H9 (cell line): ENCODE measurements around the gene CR1. TPM values are rescaled to one million over a fixed set of nuclear protein-coding genes. Genes with fewer than 3 reads are reported as not detected.
"Not testable (repeated sequence)": the region's sequence is repeated elsewhere in the genome, so short reads cannot be mapped to it uniquely, and the experiment has no call there.

Experiments used
- DNase-seq: peaks from one replicate; pipeline ENCODE4 v3.0.0-alpha.2; 2017
- H2AFZ ChIP-seq: one replicate; pipeline ENCODE4 v1.6.1; 2013; ENCODE audit warnings: mild to moderate bottlenecking, low read length, control low read depth, moderate library complexity
- H2AK5ac ChIP-seq: 2 replicates; pipeline ENCODE4 v1.6.1; 2013; ENCODE audit warnings: low read length, control low read depth, mixed read lengths; ENCODE audit not compliant: insufficient read length
- H2BK120ac ChIP-seq: one replicate; pipeline ENCODE4 v1.6.1; 2013; ENCODE audit warnings: low read depth, mild to moderate bottlenecking, low read length, control low read depth, inconsistent platforms; ENCODE audit not compliant: poor library complexity, severe bottlenecking
- H2BK12ac ChIP-seq: 2 replicates; pipeline ENCODE4 v1.6.1; 2013; ENCODE audit warnings: low read length, control low read depth, mixed read lengths, low read depth; ENCODE audit not compliant: insufficient read length
- H2BK15ac ChIP-seq: 2 replicates; pipeline ENCODE4 v1.6.1; 2013; ENCODE audit warnings: low read depth, low read length, control low read depth
- H2BK20ac ChIP-seq: one replicate; pipeline ENCODE4 v1.6.1; 2013; ENCODE audit warnings: low read depth, mild to moderate bottlenecking, low read length, control low read depth, inconsistent platforms; ENCODE audit not compliant: poor library complexity, severe bottlenecking
- H2BK5ac ChIP-seq: 2 replicates; pipeline ENCODE4 v1.6.1; 2013; ENCODE audit warnings: low read length, control low read depth, mixed read lengths; ENCODE audit not compliant: insufficient read length
- H3K14ac ChIP-seq: 2 replicates; pipeline ENCODE4 v1.6.1; 2013; ENCODE audit warnings: low read length, control low read depth; ENCODE audit not compliant: insufficient read depth
- H3K18ac ChIP-seq: 2 replicates; pipeline ENCODE4 v1.6.1; 2013; ENCODE audit warnings: low read depth, mild to moderate bottlenecking, mixed read lengths, low read length, control low read depth; ENCODE audit not compliant: insufficient read length
- H3K23ac ChIP-seq: 2 replicates; pipeline ENCODE4 v1.6.1; 2013; ENCODE audit warnings: low read length, control low read depth, mixed read lengths, low read depth; ENCODE audit not compliant: insufficient read length
- H3K23me2 ChIP-seq: 2 replicates; pipeline ENCODE4 v1.6.1; 2013; ENCODE audit warnings: low read depth, mild to moderate bottlenecking, mixed read lengths, low read length, control low read depth; ENCODE audit not compliant: insufficient read length, poor library complexity, severe bottlenecking
- H3K27ac ChIP-seq: 2 replicates; pipeline ENCODE4 v1.5.1; 2013; ENCODE audit warnings: low read length, control low read depth, mixed read lengths, low read depth; ENCODE audit not compliant: insufficient read length
- H3K27me3 ChIP-seq: 2 replicates; pipeline ENCODE4 v1.6.1; 2013; ENCODE audit warnings: low read length, control low read depth, inconsistent platforms; ENCODE audit not compliant: insufficient read depth
- H3K4ac ChIP-seq: 2 replicates; pipeline ENCODE4 v1.6.1; 2013; ENCODE audit warnings: low read depth, mild to moderate bottlenecking, control low read depth, inconsistent platforms, low read length, moderate library complexity
- H3K4me1 ChIP-seq: 2 replicates; pipeline ENCODE4 v1.6.1; 2013; ENCODE audit warnings: low read length, control low read depth, inconsistent platforms; ENCODE audit not compliant: insufficient read depth
- H3K4me2 ChIP-seq: 2 replicates; pipeline ENCODE4 v1.6.1; 2013; ENCODE audit warnings: low read length, control low read depth, mixed read lengths; ENCODE audit not compliant: insufficient read length, insufficient read depth
- H3K56ac ChIP-seq: 2 replicates; pipeline ENCODE4 v1.6.1; 2013; ENCODE audit warnings: low read depth, mild to moderate bottlenecking, mixed read lengths, low read length, control low read depth; ENCODE audit not compliant: insufficient read length
- H3K79me1 ChIP-seq: 2 replicates; pipeline ENCODE4 v1.6.1; 2013; ENCODE audit warnings: low read depth, mild to moderate bottlenecking, moderate library complexity, low read length, control low read depth, inconsistent platforms; ENCODE audit not compliant: insufficient read depth, poor library complexity, severe bottlenecking
- H3K79me2 ChIP-seq: 2 replicates; pipeline ENCODE4 v1.6.1; 2013; ENCODE audit warnings: low read length, control low read depth, inconsistent platforms; ENCODE audit not compliant: insufficient read depth
- H3K9ac ChIP-seq: 2 replicates; pipeline ENCODE4 v1.6.1; 2013; ENCODE audit warnings: low read length, control low read depth, mixed read lengths; ENCODE audit not compliant: insufficient read length; ENCODE audit errors: extremely low read depth
- H3K9me3 ChIP-seq: one replicate; pipeline ENCODE4 v1.6.1; 2013; ENCODE audit warnings: low read depth, low read length, inconsistent platforms; ENCODE audit not compliant: control insufficient read depth
- H3T11ph ChIP-seq: one replicate; pipeline ENCODE4 v1.6.1; 2013; ENCODE audit warnings: mild to moderate bottlenecking, low read length, control low read depth, inconsistent platforms
- H4K20me1 ChIP-seq: one replicate; pipeline ENCODE4 v1.6.1; 2013; ENCODE audit not compliant: control insufficient read depth, insufficient read length, insufficient read depth
- H4K5ac ChIP-seq: 2 replicates; pipeline ENCODE4 v1.6.1; 2013; ENCODE audit warnings: low read depth, mild to moderate bottlenecking, mixed read lengths, low read length, control low read depth; ENCODE audit not compliant: insufficient read length
- H4K8ac ChIP-seq: replicated peaks from 2 replicates; pipeline ENCODE4 v1.6.1; 2013; ENCODE audit warnings: low read length, control low read depth, mixed read lengths, low read depth; ENCODE audit not compliant: insufficient read length
- H4K91ac ChIP-seq: 2 replicates; pipeline ENCODE4 v1.6.1; 2013; ENCODE audit warnings: low read depth, mild to moderate bottlenecking, moderate library complexity, mixed read lengths, low read length, control low read depth; ENCODE audit not compliant: insufficient read length
- H3K27ac Mint-ChIP-seq, 3 experiments: 2 replicates in 2 of 3; 3 replicates in 1 of 3; pipeline ENCODE4 v1.8.0; 2020 to 2021; ENCODE audit warnings: mixed read lengths in 3 of 3, mild to moderate bottlenecking in 1 of 3, moderate library complexity in 1 of 3
- H3K27me3 Mint-ChIP-seq: 2 replicates; pipeline ENCODE4 v1.8.0; 2021; ENCODE audit warnings: low read depth, mild to moderate bottlenecking, moderate library complexity, mixed read lengths
- H3K36me3 Mint-ChIP-seq, 3 experiments: 2 replicates in 2 of 3; 3 replicates in 1 of 3; pipeline ENCODE4 v1.8.0; 2020 to 2021; ENCODE audit warnings: low read depth in 3 of 3, mixed read lengths in 3 of 3; ENCODE audit not compliant: insufficient read depth in 1 of 3
- H3K4me1 Mint-ChIP-seq, 2 experiments: 2 replicates each; pipeline ENCODE4 v1.8.0; 2020; ENCODE audit warnings: mixed read lengths in 2 of 2
- H3K4me3 Mint-ChIP-seq, 2 experiments: 2 replicates in 1 of 2; 3 replicates in 1 of 2; pipeline ENCODE4 v1.8.0; 2020 to 2021; ENCODE audit warnings: mild to moderate bottlenecking in 2 of 2, mixed read lengths in 2 of 2, moderate library complexity in 1 of 2
- H3K9me3 Mint-ChIP-seq, 2 experiments: 2 replicates in 1 of 2; 3 replicates in 1 of 2; pipeline ENCODE4 v1.8.0; 2020; ENCODE audit warnings: mild to moderate bottlenecking in 2 of 2, mixed read lengths in 2 of 2, moderate library complexity in 1 of 2
- WGBS: extraction: QIAGEN DNeasy Blood & Tissue Kit; methylation state at CpG from one replicate; pipeline ENCODE4 v1.1.7; 2013; ENCODE audit warnings: missing lambda C conversion rate, low lambda C conversion rate, mixed read lengths; ENCODE audit not compliant: insufficient read length; ENCODE audit errors: extremely low coverage; 5-methylcytosine and 5-hydroxymethylcytosine counted together
- total RNA-seq: library from RNA; stranded (reverse); gene quantifications from 2 replicates; pipeline ENCODE4 v1.2.1, GENCODE V29; 2021

Gene CR1
- total RNA-seq, 1 experiment from 2014 or later = 0.04 TPM

DNA sequence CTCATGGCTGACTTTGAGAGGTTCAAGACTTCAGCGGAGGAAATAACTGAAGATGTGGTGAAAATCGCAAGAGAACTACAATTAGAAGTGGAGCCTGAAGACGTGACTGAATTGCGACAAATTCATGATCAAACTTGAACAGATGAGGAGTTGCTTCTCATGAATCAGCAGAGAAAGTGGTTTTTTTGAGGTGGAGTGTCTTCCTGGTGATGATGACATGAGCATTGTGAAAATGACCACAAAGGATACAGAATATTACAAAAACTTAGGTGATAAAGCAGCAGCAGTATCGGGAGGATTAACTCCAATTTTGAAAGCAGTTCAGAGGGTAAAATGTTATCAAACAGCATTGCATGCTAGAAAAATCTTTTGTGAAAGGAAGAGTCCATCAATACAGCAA lies 58.9 kb downstream of the CR1 start:
- not testable (repeated sequence) for H4K8ac ChIP-seq, H2BK12ac ChIP-seq, H3K4me1 Mint-ChIP-seq, H2AK5ac ChIP-seq, H3K9me3 ChIP-seq, H3K79me2 ChIP-seq, H3K4me3 Mint-ChIP-seq, H3K4me1 ChIP-seq, H4K20me1 ChIP-seq, H3K23me2 ChIP-seq, DNase-seq, H3K36me3 Mint-ChIP-seq, H2BK20ac ChIP-seq, H2BK15ac ChIP-seq, H2BK5ac ChIP-seq, H4K5ac ChIP-seq, H3K27me3 Mint-ChIP-seq, H3K23ac ChIP-seq, H3K4ac ChIP-seq, H3K27me3 ChIP-seq, H3K9me3 Mint-ChIP-seq, H3K9ac ChIP-seq, H3K18ac ChIP-seq, H3T11ph ChIP-seq, H2BK120ac ChIP-seq, H3K14ac ChIP-seq, H2AFZ ChIP-seq, H4K91ac ChIP-seq, H3K56ac ChIP-seq, H3K4me2 ChIP-seq, H3K27ac ChIP-seq, H3K27ac Mint-ChIP-seq, H3K79me1 ChIP-seq
- WGBS = no CpG with 5 or more reads among the region's 5 CpGs
